ENCODE measurements around the gene USH2A. TPM values are rescaled to one million over a fixed set of nuclear protein-coding genes. Genes with fewer than 3 reads are reported as not detected.

USH2A gene
- total RNA-seq, 1 donor from 2014 or later: not detected

- Mint-ChIP-seq H3K4me3 (ENCODE audit: unreplicated experiment) (no peak overlapping the region), H3K36me3 (ENCODE audit: unreplicated experiment) (no peaks in the 10 kb centered on the region), H3K27ac (ENCODE audit: unreplicated experiment) (no peak overlapping the region), H3K9me3 (ENCODE audit: unreplicated experiment) (no peaks in the 10 kb centered on the region), H3K4me1 (ENCODE audit: unreplicated experiment) (no peaks in the 10 kb centered on the region), H3K27me3 (ENCODE audit: unreplicated experiment) (peaks cover 2% of the 10 kb centered on the region)
- DNase-seq (ENCODE audit: extremely low spot score, unreplicated experiment): no peak
- TF ChIP-seq, protein P1, sequence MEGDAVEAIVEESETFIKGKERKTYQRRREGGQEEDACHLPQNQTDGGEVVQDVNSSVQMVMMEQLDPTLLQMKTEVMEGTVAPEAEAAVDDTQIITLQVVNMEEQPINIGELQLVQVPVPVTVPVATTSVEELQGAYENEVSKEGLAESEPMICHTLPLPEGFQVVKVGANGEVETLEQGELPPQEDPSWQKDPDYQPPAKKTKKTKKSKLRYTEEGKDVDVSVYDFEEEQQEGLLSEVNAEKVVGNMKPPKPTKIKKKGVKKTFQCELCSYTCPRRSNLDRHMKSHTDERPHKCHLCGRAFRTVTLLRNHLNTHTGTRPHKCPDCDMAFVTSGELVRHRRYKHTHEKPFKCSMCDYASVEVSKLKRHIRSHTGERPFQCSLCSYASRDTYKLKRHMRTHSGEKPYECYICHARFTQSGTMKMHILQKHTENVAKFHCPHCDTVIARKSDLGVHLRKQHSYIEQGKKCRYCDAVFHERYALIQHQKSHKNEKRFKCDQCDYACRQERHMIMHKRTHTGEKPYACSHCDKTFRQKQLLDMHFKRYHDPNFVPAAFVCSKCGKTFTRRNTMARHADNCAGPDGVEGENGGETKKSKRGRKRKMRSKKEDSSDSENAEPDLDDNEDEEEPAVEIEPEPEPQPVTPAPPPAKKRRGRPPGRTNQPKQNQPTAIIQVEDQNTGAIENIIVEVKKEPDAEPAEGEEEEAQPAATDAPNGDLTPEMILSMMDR (IDR thresholded peaks at IDR 0.05): no peak
These were observed 365.3 kb downstream of the USH2A start for GRCh38 chr1:216057947-216058346.

DNA sequence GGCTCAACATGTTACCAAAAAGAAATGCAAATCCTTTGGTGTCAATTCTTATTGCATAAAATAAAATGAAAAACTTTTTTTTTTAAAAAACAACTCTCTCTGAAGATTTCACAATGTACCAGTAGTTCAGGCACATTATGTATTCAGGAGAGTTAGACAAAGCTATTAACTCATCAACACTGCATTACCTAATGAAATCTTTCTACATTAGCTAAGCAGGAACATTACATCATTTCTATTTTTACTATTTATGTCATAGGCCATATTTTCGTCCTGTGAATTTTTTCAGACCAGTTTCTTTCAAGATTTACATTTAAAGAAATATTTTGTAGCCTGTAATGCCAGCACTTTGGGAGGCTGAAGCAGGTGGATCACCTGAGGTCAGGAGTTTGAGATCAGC is 366.2 kb downstream of the USH2A start:
- H3K9me3 Mint-ChIP-seq (ENCODE audit: unreplicated experiment): no peaks in the 10 kb centered on the region
- DNase-seq (ENCODE audit: extremely low spot score, unreplicated experiment): no peak
- no peaks in the 10 kb centered on the region for H3K4me1 Mint-ChIP-seq (ENCODE audit: unreplicated experiment)
- H3K4me3 Mint-ChIP-seq (ENCODE audit: unreplicated experiment): no peak overlapping the region
- no peaks in the 10 kb centered on the region for H3K36me3 Mint-ChIP-seq (ENCODE audit: unreplicated experiment)
- no peak overlapping the region for H3K27ac Mint-ChIP-seq (ENCODE audit: unreplicated experiment)
- TF ChIP-seq, protein P1 (IDR thresholded peaks at IDR 0.05): no peak
- peaks cover 2% of the 10 kb centered on the region for H3K27me3 Mint-ChIP-seq (ENCODE audit: unreplicated experiment)

- no peak for DNase-seq (ENCODE audit: extremely low spot score, unreplicated experiment)
- H3K9me3 Mint-ChIP-seq (ENCODE audit: unreplicated experiment): no peaks in the 10 kb centered on the region
- H3K27me3 Mint-ChIP-seq (ENCODE audit: unreplicated experiment): no peaks in the 10 kb centered on the region
- H3K27ac Mint-ChIP-seq (ENCODE audit: unreplicated experiment): no peak overlapping the region
- no peaks in the 10 kb centered on the region for H3K36me3 Mint-ChIP-seq (ENCODE audit: unreplicated experiment)
- no peaks in the 10 kb centered on the region for H3K4me1 Mint-ChIP-seq (ENCODE audit: unreplicated experiment)
- TF ChIP-seq, protein P1 (IDR thresholded peaks at IDR 0.05): no peak
- H3K4me3 Mint-ChIP-seq (ENCODE audit: unreplicated experiment): no peak overlapping the region
These were observed 368.2 kb downstream of the USH2A start for GRCh38 chr1:216055004-216055403.

- no peak for DNase-seq (ENCODE audit: extremely low spot score, unreplicated experiment)
- Mint-ChIP-seq H3K4me3 (ENCODE audit: unreplicated experiment) (no peak overlapping the region), H3K27ac (ENCODE audit: unreplicated experiment) (no peak overlapping the region), H3K27me3 (ENCODE audit: unreplicated experiment) (no peaks in the 10 kb centered on the region), H3K9me3 (ENCODE audit: unreplicated experiment) (no peaks in the 10 kb centered on the region), H3K4me1 (ENCODE audit: unreplicated experiment) (no peaks in the 10 kb centered on the region), H3K36me3 (ENCODE audit: unreplicated experiment) (no peaks in the 10 kb centered on the region)
- TF ChIP-seq, protein P1 (IDR thresholded peaks at IDR 0.05): no peak
These were observed 368.6 kb downstream of the USH2A start for GRCh38 chr1:216054600-216054999.

- Mint-ChIP-seq H3K36me3 (ENCODE audit: unreplicated experiment) (no peaks in the 10 kb centered on the region), H3K9me3 (ENCODE audit: unreplicated experiment) (no peaks in the 10 kb centered on the region), H3K27ac (ENCODE audit: unreplicated experiment) (no peak overlapping the region), H3K27me3 (ENCODE audit: unreplicated experiment) (no peaks in the 10 kb centered on the region), H3K4me3 (ENCODE audit: unreplicated experiment) (no peak overlapping the region), H3K4me1 (ENCODE audit: unreplicated experiment) (no peaks in the 10 kb centered on the region)
- DNase-seq (ENCODE audit: extremely low spot score, unreplicated experiment): no peak
- TF ChIP-seq, protein P1 (IDR thresholded peaks at IDR 0.05): no peak
These were observed 372.2 kb downstream of the USH2A start for GRCh38 chr1:216051071-216051470.
